ENCODE data around the gene PFKL.
"Not testable (repeated sequence)": the region's sequence is repeated elsewhere in the genome, so short reads cannot be mapped to it uniquely, and the experiment has no call there.

PFKL gene

DNA sequence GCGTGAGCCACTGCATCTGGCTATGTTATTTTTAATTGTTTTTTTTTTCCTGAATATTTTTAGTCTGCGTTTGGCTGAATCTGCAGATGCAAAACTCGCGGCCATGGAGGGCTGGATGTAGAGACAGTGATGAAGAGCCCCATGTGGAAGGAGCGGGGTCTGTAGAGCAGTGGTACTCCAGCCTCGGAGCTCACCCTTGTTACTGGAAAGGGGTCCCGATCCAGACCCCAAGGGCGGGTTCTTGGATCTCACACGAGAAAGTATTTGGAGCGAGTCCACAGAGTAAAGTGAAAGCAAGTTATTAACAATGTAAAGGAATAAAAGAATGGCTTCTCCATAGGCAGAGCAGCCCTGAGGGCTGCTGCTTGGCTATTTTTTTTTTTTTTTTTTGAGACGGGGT, 56.3 kb downstream of the PFKL start:
- no peak for DNase-seq (ENCODE audit: low read depth, low spot score)
- no peak for TF ChIP-seq SUZ12 (IDR thresholded peaks at IDR 0.05; ENCODE audit: extremely low read depth, insufficient read depth, insufficient read length)
- no peak for TF ChIP-seq ZNF274 (IDR thresholded peaks at IDR 0.05; ENCODE audit: low read depth, low read length)
- no peak for TF ChIP-seq YY1 (IDR thresholded peaks at IDR 0.05; ENCODE audit: insufficient read depth, insufficient read length)
- Histone ChIP-seq H3K9ac (ENCODE audit: insufficient read length, low read depth) (no peak overlapping the region), H3K27me3 (ENCODE audit: insufficient read depth, insufficient read length) (peaks cover 31% of the 10 kb centered on the region), H3K36me3 (ENCODE audit: insufficient read depth, insufficient read length, low read length) (no peaks in the 10 kb centered on the region), H3K4me1 (ENCODE audit: insufficient read depth, insufficient read length) (peaks cover 4% of the 10 kb centered on the region), H3K4me3 (ENCODE audit: insufficient read length, low read depth) (no peak overlapping the region), H3K9me3 (ENCODE audit: insufficient read depth, low read length) (no peaks in the 10 kb centered on the region; the same call in 1 of the 2 replicates)

DNA sequence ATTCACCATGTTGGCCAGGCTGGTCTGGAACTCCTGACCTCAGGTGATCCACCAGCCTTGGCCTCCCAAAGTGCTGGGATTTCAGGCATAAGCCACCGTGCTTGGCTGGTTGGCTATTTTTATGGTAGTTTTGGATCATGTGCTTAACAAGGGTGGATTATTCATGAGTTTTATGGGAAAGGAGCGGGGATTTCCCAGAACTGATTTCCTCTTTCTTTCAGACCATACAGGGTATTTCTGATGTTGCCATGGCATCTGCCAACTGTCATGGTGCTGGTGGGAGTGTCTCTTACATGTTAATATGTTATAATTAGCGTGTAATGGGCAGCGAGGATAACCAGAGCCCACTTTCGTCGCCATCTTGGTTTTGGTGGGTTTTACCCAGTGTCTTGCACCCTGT, 56.8 kb downstream of the PFKL start:
- Histone ChIP-seq H3K9ac (ENCODE audit: insufficient read length, low read depth) (no peak overlapping the region), H3K4me3 (ENCODE audit: insufficient read length, low read depth) (no peak overlapping the region), H3K36me3 (ENCODE audit: insufficient read depth, insufficient read length, low read length) (no peaks in the 10 kb centered on the region), H3K9me3 (ENCODE audit: insufficient read depth, low read length) (no peaks in the 10 kb centered on the region; the same call in 1 of the 2 replicates), H3K27me3 (ENCODE audit: insufficient read depth, insufficient read length) (peaks cover 26% of the 10 kb centered on the region), H3K4me1 (ENCODE audit: insufficient read depth, insufficient read length) (peaks cover 1% of the 10 kb centered on the region)
- no peak for DNase-seq (ENCODE audit: low read depth, low spot score)
- TF ChIP-seq YY1 (IDR thresholded peaks at IDR 0.05; ENCODE audit: insufficient read depth, insufficient read length) (no peak), SUZ12 (IDR thresholded peaks at IDR 0.05; ENCODE audit: extremely low read depth, insufficient read depth, insufficient read length) (no peak), ZNF274 (IDR thresholded peaks at IDR 0.05; ENCODE audit: low read depth, low read length) (no peak)

- Histone ChIP-seq H3K9ac (ENCODE audit: insufficient read length, low read depth) (no peak overlapping the region), H3K4me3 (ENCODE audit: insufficient read length, low read depth) (no peak overlapping the region), H3K4me1 (ENCODE audit: insufficient read depth, insufficient read length) (no peaks in the 10 kb centered on the region), H3K9me3 (ENCODE audit: insufficient read depth, low read length) (no peaks in the 10 kb centered on the region; the same call in 1 of the 2 replicates), H3K36me3 (ENCODE audit: insufficient read depth, insufficient read length, low read length) (no peaks in the 10 kb centered on the region), H3K27me3 (ENCODE audit: insufficient read depth, insufficient read length) (peaks cover 20% of the 10 kb centered on the region)
- DNase-seq (ENCODE audit: low read depth, low spot score) = no peak
- no peak for TF ChIP-seq YY1 (IDR thresholded peaks at IDR 0.05; ENCODE audit: insufficient read depth, insufficient read length)
- TF ChIP-seq SUZ12 (IDR thresholded peaks at IDR 0.05; ENCODE audit: extremely low read depth, insufficient read depth, insufficient read length) = no peak
Observed at GRCh38 chr21:44357064-44357837, 57.4 kb downstream of the PFKL start.

DNA sequence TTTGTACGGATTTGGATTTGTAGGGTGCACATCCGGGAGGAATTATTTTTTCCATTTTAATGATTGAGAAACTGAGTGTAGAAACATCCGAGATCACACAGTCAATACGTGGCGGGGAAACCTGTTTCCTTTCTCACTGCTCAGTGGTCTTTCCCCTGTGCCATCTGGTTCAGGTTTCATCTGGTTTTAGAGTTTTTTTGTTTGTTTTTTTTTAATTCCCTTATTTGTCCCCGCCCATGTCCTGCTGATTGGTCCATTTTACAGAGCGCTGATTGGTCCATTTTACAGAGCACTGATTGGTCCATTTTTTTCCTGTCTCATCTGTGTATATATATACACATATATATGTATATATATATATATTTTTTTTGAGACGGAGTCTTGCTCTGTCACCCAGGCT, 59.5 kb downstream of the PFKL start:
- no peak overlapping the region for H3K4me3 ChIP-seq (ENCODE audit: insufficient read length, low read depth)
- H3K27me3 ChIP-seq (ENCODE audit: insufficient read depth, insufficient read length) = peaks cover 3% of the 10 kb centered on the region
- no peak for DNase-seq (ENCODE audit: low read depth, low spot score)
- H3K9ac ChIP-seq (ENCODE audit: insufficient read length, low read depth) = no peak overlapping the region
- TF ChIP-seq ZNF274 (IDR thresholded peaks at IDR 0.05; ENCODE audit: low read depth, low read length) (no peak), YY1 (IDR thresholded peaks at IDR 0.05; ENCODE audit: insufficient read depth, insufficient read length) (no peak), SUZ12 (IDR thresholded peaks at IDR 0.05; ENCODE audit: extremely low read depth, insufficient read depth, insufficient read length) (no peak)
- H3K9me3 ChIP-seq (ENCODE audit: insufficient read depth, low read length) = no peaks in the 10 kb centered on the region; the same call in 1 of the 2 replicates
- peaks cover 2% of the 10 kb centered on the region for H3K4me1 ChIP-seq (ENCODE audit: insufficient read depth, insufficient read length)
- H3K36me3 ChIP-seq (ENCODE audit: insufficient read depth, insufficient read length, low read length) = no peaks in the 10 kb centered on the region

DNA sequence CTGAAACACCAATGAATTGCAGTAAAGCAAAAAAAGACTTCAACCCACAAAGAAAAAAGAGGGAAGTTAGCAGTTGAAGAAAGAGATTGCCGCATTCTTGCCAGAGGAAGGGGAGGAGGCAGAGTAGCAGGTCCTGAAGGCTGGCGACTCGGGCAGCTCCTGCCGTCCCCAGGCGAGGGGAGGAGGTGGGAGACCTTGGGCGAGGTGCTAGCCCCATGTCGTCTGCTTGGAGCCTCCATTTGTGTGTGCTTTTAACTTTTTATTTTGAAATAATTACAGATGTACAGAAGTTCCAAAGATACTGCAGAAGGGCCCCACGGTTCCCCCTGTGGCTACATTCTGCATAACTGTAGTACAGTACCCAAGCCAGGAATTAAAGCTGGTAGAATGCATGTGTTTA, 60.3 kb downstream of the PFKL start:
- TF ChIP-seq ZNF274 (IDR thresholded peaks at IDR 0.05; ENCODE audit: low read depth, low read length) = no peak
- TF ChIP-seq YY1 (IDR thresholded peaks at IDR 0.05; ENCODE audit: insufficient read depth, insufficient read length) = no peak
- DNase-seq (ENCODE audit: low read depth, low spot score) = no peak
- H3K9me3 ChIP-seq (ENCODE audit: insufficient read depth, low read length) = no peaks in the 10 kb centered on the region; the same call in 1 of the 2 replicates
- peaks cover 2% of the 10 kb centered on the region for H3K4me1 ChIP-seq (ENCODE audit: insufficient read depth, insufficient read length)
- peaks cover 3% of the 10 kb centered on the region for H3K27me3 ChIP-seq (ENCODE audit: insufficient read depth, insufficient read length)
- H3K36me3 ChIP-seq (ENCODE audit: insufficient read depth, insufficient read length, low read length) = no peaks in the 10 kb centered on the region
- no peak overlapping the region for H3K4me3 ChIP-seq (ENCODE audit: insufficient read length, low read depth)
- no peak overlapping the region for H3K9ac ChIP-seq (ENCODE audit: insufficient read length, low read depth)

- H3K36me3 ChIP-seq (ENCODE audit: insufficient read depth, insufficient read length, low read length); DNase-seq (ENCODE audit: low read depth, low spot score); H3K4me1 ChIP-seq (ENCODE audit: insufficient read depth, insufficient read length); H3K9me3 ChIP-seq (ENCODE audit: insufficient read depth, low read length); H3K4me3 ChIP-seq (ENCODE audit: insufficient read length, low read depth); H3K27me3 ChIP-seq (ENCODE audit: insufficient read depth, insufficient read length); H3K9ac ChIP-seq (ENCODE audit: insufficient read length, low read depth): not testable (repeated sequence)
Observed at GRCh38 chr21:44361903-44362302, 62.0 kb downstream of the PFKL start.

DNA sequence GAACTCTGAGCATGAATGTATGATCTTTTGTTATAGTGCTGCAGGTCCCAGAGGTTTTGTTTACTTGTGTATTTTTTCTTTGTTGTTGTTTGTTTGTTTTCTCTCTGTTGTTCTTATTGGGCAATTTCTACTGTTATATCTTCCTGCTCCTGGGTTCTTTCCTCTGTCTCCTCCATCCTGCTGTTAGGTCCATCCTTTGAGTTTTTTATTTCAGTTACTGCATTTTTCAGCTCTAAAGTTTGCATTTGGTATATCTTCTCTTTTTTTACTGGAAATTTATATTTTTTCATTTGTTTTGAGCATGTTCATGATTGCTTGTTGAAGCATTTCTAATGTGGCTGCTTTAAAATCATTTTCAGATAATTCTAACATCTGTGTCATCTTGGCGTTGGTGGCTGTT, 63.4 kb downstream of the PFKL start:
- no peaks in the 10 kb centered on the region; the same call in 1 of the 2 replicates for H3K9me3 ChIP-seq (ENCODE audit: insufficient read depth, low read length)
- peaks cover 2% of the 10 kb centered on the region for H3K4me1 ChIP-seq (ENCODE audit: insufficient read depth, insufficient read length)
- no peak overlapping the region for H3K9ac ChIP-seq (ENCODE audit: insufficient read length, low read depth)
- TF ChIP-seq YY1 (IDR thresholded peaks at IDR 0.05; ENCODE audit: insufficient read depth, insufficient read length) = no peak
- no peak for TF ChIP-seq ZNF274 (IDR thresholded peaks at IDR 0.05; ENCODE audit: low read depth, low read length)
- no peak for TF ChIP-seq SUZ12 (IDR thresholded peaks at IDR 0.05; ENCODE audit: extremely low read depth, insufficient read depth, insufficient read length)
- no peaks in the 10 kb centered on the region for H3K36me3 ChIP-seq (ENCODE audit: insufficient read depth, insufficient read length, low read length)
- DNase-seq (ENCODE audit: low read depth, low spot score) = no peak
- H3K4me3 ChIP-seq (ENCODE audit: insufficient read length, low read depth) = no peak overlapping the region
- H3K27me3 ChIP-seq (ENCODE audit: insufficient read depth, insufficient read length) = peaks cover 3% of the 10 kb centered on the region
